Measurements from ENCODE around the gene MAP1LC3B. TPM values are rescaled to one million over a fixed set of nuclear protein-coding genes. Genes with fewer than 3 reads are reported as not detected.

The MAP1LC3B gene
- total and polyA plus RNA-seq, 2 donors (not counting 1 experiment from before 2014, with no cell fraction given), result 72.7 to 75.8 TPM

Other genes with a start within 250 kb of the MAP1LC3B start
- 2.3 and 2.5 TPM in 2 replicates for gene C16orf95, start 74.9 kb upstream of the MAP1LC3B start, total RNA-seq
- 1.5 and 1.9 TPM in 2 replicates for gene C16orf95, start 74.9 kb upstream of the MAP1LC3B start, polyA plus RNA-seq
- 28.7 and 32.9 TPM in 2 replicates for gene FBXO31, start 8.6 kb upstream of the MAP1LC3B start, total RNA-seq
- 17.6 and 17.8 TPM in 2 replicates for gene FBXO31, start 8.6 kb upstream of the MAP1LC3B start, polyA plus RNA-seq
- 4.4 and 6.3 TPM in 2 replicates for gene ZCCHC14, start 100.7 kb downstream of the MAP1LC3B start, total RNA-seq
- 0.70 and 1.2 TPM in 2 replicates for gene ZCCHC14, start 100.7 kb downstream of the MAP1LC3B start, polyA plus RNA-seq
- gene JPH3, start 210.2 kb downstream of the MAP1LC3B start, total RNA-seq, result not detected in 2 replicates
- gene JPH3, start 210.2 kb downstream of the MAP1LC3B start, polyA plus RNA-seq, result not detected in 2 replicates

All from B cell (primary cell).